H1 (cell line): Measurements from ENCODE around the gene TRAP1. TPM values are rescaled to one million over a fixed set of nuclear protein-coding genes. Genes with fewer than 3 reads are reported as not detected.

Experiments
- CTCF ChIA-PET: fragments of 300-600 bp; sonication (Branson Sonifier 250); formaldehyde crosslinking; loops from one replicate; lab custom pipeline; 2021; ENCODE audit not compliant: partially characterized antibody; lab: Charles Lee
- POLR2A ChIA-PET: fragments of 300-600 bp; sonication (Branson Sonifier 250); formaldehyde crosslinking; loops from one replicate; lab custom pipeline; 2021; ENCODE audit warnings: inconsistent platforms; ENCODE audit not compliant: partially characterized antibody; lab: Charles Lee
- DNase-seq, 2 experiments: peaks; one replicate each; pipeline versions ENCODE4 v3.0.0 to v3.0.0-alpha.2; 2010 to 2022; ENCODE audit warnings: low spot score in 2 of 2, low read depth in 1 of 2, mixed read lengths in 1 of 2
- FAIRE-seq: peaks from 2 replicates; lab custom pipeline; 2011; peaks lifted over from hg19 to GRCh38; lab: Jason Lieb, UNC
- H2AFZ ChIP-seq: 2 replicates; pipeline ENCODE4 v1.8.1; 2012; ENCODE audit warnings: low read length, inconsistent platforms
- H2AK5ac ChIP-seq: 2 replicates; pipeline ENCODE4 v1.6.1; 2013; ENCODE audit warnings: low read depth, low read length
- H2BK120ac ChIP-seq: replicated peaks from 2 replicates; pipeline ENCODE3; 2013; ENCODE audit warnings: low read depth, low read length, inconsistent platforms
- H2BK12ac ChIP-seq: 2 replicates; pipeline ENCODE4 v1.6.1; 2013; ENCODE audit warnings: low read depth, low read length
- H2BK15ac ChIP-seq: 2 replicates; pipeline ENCODE4 v1.6.1; 2013; ENCODE audit warnings: low read length
- H2BK20ac ChIP-seq: 2 replicates; pipeline ENCODE4 v1.6.1; 2013; ENCODE audit warnings: low read length
- H2BK5ac ChIP-seq: 2 replicates; pipeline ENCODE4 v1.6.1; 2013; ENCODE audit warnings: low read depth, low read length
- H3K14ac ChIP-seq: 2 replicates; pipeline ENCODE4 v1.6.1; 2013; ENCODE audit warnings: inconsistent platforms; ENCODE audit not compliant: insufficient read length
- H3K18ac ChIP-seq: 2 replicates; pipeline ENCODE4 v1.6.1; 2013; ENCODE audit warnings: low read length; ENCODE audit errors: extremely low read depth
- H3K23ac ChIP-seq: 2 replicates; pipeline ENCODE4 v1.6.1; 2013; ENCODE audit warnings: inconsistent platforms; ENCODE audit not compliant: insufficient read length
- H3K23me2 ChIP-seq: 2 replicates; pipeline ENCODE4 v1.6.1; 2013; ENCODE audit warnings: low read depth, low read length
- H3K27ac ChIP-seq: 2 replicates; pipeline ENCODE4 v1.6.1; 2011; ENCODE audit warnings: low read depth, low read length, inconsistent platforms
- H3K27me3 ChIP-seq, 4 experiments: replicated peaks in 1 of 4; 1 replicate in 1 of 4; 2 replicates in 3 of 4; pipeline versions ENCODE4 v1.6.1 to v1.8.1; 2011 to 2013; ENCODE audit warnings: low read length in 3 of 4, mild to moderate bottlenecking in 3 of 4, inconsistent platforms in 2 of 4, mixed read lengths in 2 of 4, moderate library complexity in 1 of 4; ENCODE audit not compliant: control insufficient read depth in 3 of 4, insufficient read depth in 3 of 4; ENCODE audit errors: extremely low read depth in 1 of 4
- H3K36me3 ChIP-seq, 4 experiments: 2 replicates each; pipeline versions ENCODE4 v1.6.1 to v1.8.1; 2011 to 2013; ENCODE audit warnings: mild to moderate bottlenecking in 4 of 4, low read length in 3 of 4, moderate library complexity in 2 of 4, control low read depth in 1 of 4, inconsistent platforms in 1 of 4; ENCODE audit not compliant: insufficient read depth in 4 of 4, control insufficient read depth in 2 of 4
- H3K4ac ChIP-seq: replicated peaks from 2 replicates; pipeline ENCODE3; 2013; ENCODE audit warnings: low read length, low read depth, mixed read lengths, inconsistent platforms; ENCODE audit not compliant: insufficient read length
- H3K4me1 ChIP-seq, 4 experiments: replicated peaks in 1 of 4; 1 replicate in 1 of 4; 2 replicates in 3 of 4; pipeline versions ENCODE4 v1.6.1 to v1.8.1; 2011 to 2013; ENCODE audit warnings: low read length in 3 of 4, inconsistent platforms in 2 of 4, mixed read lengths in 1 of 4; ENCODE audit not compliant: insufficient read depth in 4 of 4, control insufficient read depth in 3 of 4
- H3K4me2 ChIP-seq, 2 experiments: 2 replicates each; pipeline versions ENCODE4 v1.6.1 to v1.8.1; 2011 to 2013; ENCODE audit warnings: low read depth in 2 of 2, low read length in 2 of 2, control low read depth in 1 of 2, inconsistent platforms in 1 of 2, mild to moderate bottlenecking in 1 of 2; ENCODE audit not compliant: insufficient read depth in 1 of 2
- H3K4me3 ChIP-seq, 4 experiments: fragments of 200-600, 300-600 bp in 1 of 4; sonication (generic), shearing (Covaris generic), sonication (Bioruptor Twin) in 1 of 4; 2 replicates each; pipeline versions ENCODE4 v1.5.1 to v1.8.1; 2011 to 2016; ENCODE audit warnings: low read length in 4 of 4, low read depth in 3 of 4, control low read depth in 2 of 4, inconsistent platforms in 2 of 4, mild to moderate bottlenecking in 2 of 4, mixed read lengths in 1 of 4, moderate library complexity in 1 of 4; ENCODE audit not compliant: insufficient read depth in 2 of 4; ENCODE audit errors: extremely low read depth in 1 of 4
- H3K56ac ChIP-seq: replicated peaks from 2 replicates; pipeline ENCODE3; 2013; ENCODE audit warnings: low read depth, mild to moderate bottlenecking, mixed read lengths, low read length, inconsistent platforms; ENCODE audit not compliant: insufficient read length
- H3K79me1 ChIP-seq: 2 replicates; pipeline ENCODE4 v1.6.1; 2013; ENCODE audit warnings: low read depth, low read length, control low read depth
- H3K79me2 ChIP-seq, 2 experiments: 2 replicates each; pipeline versions ENCODE4 v1.6.1 to v1.8.1; 2012 to 2013; ENCODE audit warnings: low read length in 2 of 2, mild to moderate bottlenecking in 2 of 2, inconsistent platforms in 1 of 2; ENCODE audit not compliant: insufficient read depth in 2 of 2, control insufficient read depth in 1 of 2
- H3K9ac ChIP-seq, 4 experiments: replicated peaks in 1 of 4; 1 replicate in 1 of 4; 2 replicates in 3 of 4; pipeline versions ENCODE4 v1.6.1 to v1.8.1; 2011 to 2013; ENCODE audit warnings: low read depth in 3 of 4, low read length in 3 of 4, control low read depth in 2 of 4, mild to moderate bottlenecking in 2 of 4, moderate library complexity in 2 of 4, inconsistent platforms in 1 of 4; ENCODE audit errors: extremely low read depth in 1 of 4
- H3K9me3 ChIP-seq, 2 experiments: 2 replicates each; pipeline versions ENCODE4 v1.6.1 to v1.8.1; 2012 to 2013; ENCODE audit warnings: mild to moderate bottlenecking in 2 of 2, moderate library complexity in 2 of 2, control low read depth in 1 of 2, inconsistent platforms in 1 of 2, low read depth in 1 of 2, low read length in 1 of 2, mixed read lengths in 1 of 2; ENCODE audit not compliant: insufficient read depth in 2 of 2
- H4K20me1 ChIP-seq, 2 experiments: replicated peaks in 1 of 2; 2 replicates each; pipeline versions ENCODE3 to v1.8.1; 2011 to 2013; ENCODE audit warnings: inconsistent platforms in 2 of 2, low read length in 2 of 2, mild to moderate bottlenecking in 1 of 2; ENCODE audit not compliant: insufficient read depth in 2 of 2, control insufficient read depth in 1 of 2
- H4K5ac ChIP-seq: 2 replicates; pipeline ENCODE4 v1.6.1; 2013; ENCODE audit warnings: low read length, low read depth, mixed read lengths, inconsistent platforms; ENCODE audit not compliant: insufficient read length
- H4K8ac ChIP-seq: 2 replicates; pipeline ENCODE4 v1.8.0; 2013; ENCODE audit warnings: mild to moderate bottlenecking, moderate library complexity, low read length, inconsistent platforms; ENCODE audit not compliant: insufficient read depth; ENCODE audit errors: extremely low read depth
- H4K91ac ChIP-seq: replicated peaks from 2 replicates; pipeline ENCODE3; 2013; ENCODE audit warnings: low read length, mixed read lengths, inconsistent platforms; ENCODE audit not compliant: insufficient read length
- CREB1 ChIP-seq: IDR thresholded peaks from 2 replicates; pipeline ENCODE4 v1.6.1; 2012; ENCODE audit warnings: inconsistent platforms
- KDM1A ChIP-seq: fragments of 200-600, 300-600 bp; sonication (generic); IDR thresholded peaks from 2 replicates; pipeline ENCODE4 v1.7.1; 2016; ENCODE audit warnings: mild to moderate bottlenecking, low read length, borderline replicate concordance
- MAFK ChIP-seq: IDR thresholded peaks from 2 replicates; pipeline ENCODE4 v1.6.1; 2012; ENCODE audit warnings: low read depth, mild to moderate bottlenecking, improper control_type of control experiment, low read length
- POLR2A ChIP-seq, 2 experiments: IDR thresholded peaks; 1 replicate in 1 of 2; 2 replicates in 1 of 2; pipeline ENCODE4 v1.6.1; 2011; ENCODE audit warnings: low read depth in 2 of 2, low read length in 2 of 2, mild to moderate bottlenecking in 2 of 2; ENCODE audit errors: control extremely low read depth in 1 of 2
- SP1 ChIP-seq: IDR thresholded peaks from 2 replicates; pipeline ENCODE4 v1.6.1; 2011; ENCODE audit warnings: low read depth, low read length
- SRF ChIP-seq: IDR thresholded peaks from 2 replicates; pipeline ENCODE4 v1.6.1; 2011; ENCODE audit warnings: mild to moderate bottlenecking, low read depth, low read length, moderate library complexity
- TAF1 ChIP-seq: IDR thresholded peaks from 2 replicates; pipeline ENCODE4 v1.6.1; 2011; ENCODE audit warnings: mild to moderate bottlenecking, low read depth, low read length
- TBP ChIP-seq: IDR thresholded peaks from 2 replicates; pipeline ENCODE4 v1.6.1; 2011; ENCODE audit warnings: low read depth, low read length, improper control_type of control experiment
- WGBS, 2 experiments: shearing (Covaris generic) in 1 of 2; methylation state at CpG; one replicate each; pipeline versions ENCODE4 v1.1.6 to v1.1.7; 2013 to 2015; ENCODE audit warnings: low lambda C conversion rate in 2 of 2, mixed read lengths in 2 of 2, inconsistent platforms in 1 of 2, low coverage in 1 of 2, missing lambda C conversion rate in 1 of 2; ENCODE audit not compliant: insufficient replicate concordance in 2 of 2, insufficient coverage in 1 of 2, insufficient read length in 1 of 2; ENCODE audit errors: extremely low coverage in 1 of 2, missing lambda C conversion rate in 1 of 2; 5-methylcytosine and 5-hydroxymethylcytosine counted together
- polyA plus RNA-seq, 7 experiments: library from polyadenylated mRNA; depleted of rRNA in 3 of 7; stranded (reverse) in 5 of 7; unstranded in 2 of 7; fragments of >200 nt in 5 of 7; fragments of 200-250 nt in 2 of 7; gene quantifications; 1 replicate in 5 of 7; 2 replicates in 1 of 7; 4 replicates in 1 of 7; pipeline versions ENCODE4 v1.2.1 to v1.2.3, GENCODE V29; 2011 to 2013; ENCODE audit warnings: missing spikeins in 2 of 7, mixed read lengths in 2 of 7
- total RNA-seq: library from RNA; stranded (reverse); fragmentation: NEBNext Ultra II Directional; extraction: Animal tissue kit (Norgen Biotek cat#: 25700); gene quantifications from 2 replicates; pipeline ENCODE4 v1.2.1, GENCODE V29; 2021

TRAP1 gene
- total and polyA plus RNA-seq, 2 of the 8 experiments (the other 6 are each of a cell fraction or from before 2014, with no cell fraction given), result 215 to 283 TPM

DNA sequence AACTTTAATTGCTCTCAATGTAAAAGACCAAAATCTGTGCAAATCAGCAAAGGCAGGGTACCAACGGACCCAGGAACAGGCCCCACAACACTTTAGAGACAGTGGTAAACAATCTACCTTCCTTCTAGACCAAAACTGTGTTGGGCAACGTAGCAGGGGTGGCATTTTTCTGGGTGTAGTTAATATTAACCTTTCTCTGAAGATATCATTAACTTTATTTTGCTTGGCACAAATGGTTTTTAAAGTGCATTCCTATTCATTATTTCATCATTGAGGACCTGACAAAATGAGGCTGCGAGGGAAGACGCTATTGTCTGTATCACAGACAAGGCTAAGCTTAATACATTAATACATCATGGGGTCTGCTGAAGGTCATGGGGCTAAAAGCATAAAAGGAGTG is 37.9 kb upstream of the TRAP1 start:
- no peaks in the 10 kb centered on the region for H3K23me2 ChIP-seq
- no peak overlapping the region for H3K9ac ChIP-seq
- no peaks in the 10 kb centered on the region for H3K4me1 ChIP-seq
- WGBS, 2 experiments, result 94% methylated on average over 4 of the region's 4 CpGs; no CpG with 5 or more reads in 1 of the 2 experiments
- no peak overlapping the region for H4K5ac ChIP-seq
- no peak overlapping the region for H3K18ac ChIP-seq
- TF ChIP-seq SP1 (no peak), TBP (no peak), KDM1A (no peak), SRF (no peak), MAFK (no peak), CREB1 (no peak), TAF1 (no peak), POLR2A (IDR thresholded peaks at IDR 0.05; ENCODE audit: control extremely low read depth in 1 of 2, low read depth in 2 of 2, low read length in 2 of 2) (no peak)
- TF ChIP-seq, all 59 proteins: peak for 0
- ChIA-PET CTCF (no interaction called here), POLR2A (no interaction called here)
- no peak overlapping the region for H2BK20ac ChIP-seq
- H3K23ac ChIP-seq, result no peak overlapping the region
- H3K27me3 ChIP-seq, result no peaks in the 10 kb centered on the region
- H3K4me3 ChIP-seq, result no peak overlapping the region
- no peak overlapping the region for H2BK120ac ChIP-seq
- no peak for DNase-seq
- no peak overlapping the region for H2BK12ac ChIP-seq
- no peak overlapping the region for H2AK5ac ChIP-seq
- FAIRE-seq, result no peak
- H4K91ac ChIP-seq, result no peak overlapping the region
- no peak overlapping the region for H3K27ac ChIP-seq
- H3K79me2 ChIP-seq, result no peaks in the 10 kb centered on the region
- H2AFZ ChIP-seq, result no peak overlapping the region
- H3K79me1 ChIP-seq, result no peaks in the 10 kb centered on the region
- H3K36me3 ChIP-seq, result peaks cover 8 to 29% (median 18%) of the 10 kb centered on the region in 4 experiments
- H2BK5ac ChIP-seq, result no peak overlapping the region
- no peak overlapping the region for H3K14ac ChIP-seq
- no peak overlapping the region for H3K4ac ChIP-seq
- H3K9me3 ChIP-seq, result no peaks in the 10 kb centered on the region
- no peak overlapping the region for H4K8ac ChIP-seq
- H3K56ac ChIP-seq, result no peak overlapping the region
- peaks cover 2 to 3% of the 10 kb centered on the region in 2 experiments for H4K20me1 ChIP-seq
- H3K4me2 ChIP-seq, result no peak overlapping the region
- no peak overlapping the region for H2BK15ac ChIP-seq
